Cardiac muscle cell (in vitro differentiated cells and primary cell): Measurements from ENCODE around the gene SVIP. TPM values are rescaled to one million over a fixed set of nuclear protein-coding genes. Genes with fewer than 3 reads are reported as not detected.

Source experiments
- DNase-seq, 2 donors: peaks; one replicate each; pipeline versions ENCODE4 v3.0.0 to v3.0.0-alpha.2; 2010 to 2017; ENCODE audit warnings: low read depth in 1 of 2, low spot score in 1 of 2
- H3K27ac ChIP-seq: fragments of 200-600 bp; sonication (generic); 2 replicates; pipeline ENCODE4 v1.5.1; 2016
- H3K27me3 ChIP-seq: fragments of 200-600 bp; sonication (generic); 2 replicates; pipeline ENCODE4 v1.6.0; 2016; ENCODE audit warnings: control low read depth
- H3K36me3 ChIP-seq: fragments of 200-600 bp; sonication (generic); 2 replicates; pipeline ENCODE4 v1.5.1; 2016; ENCODE audit warnings: control low read depth
- H3K4me1 ChIP-seq: fragments of 200-600 bp; sonication (generic); 2 replicates; pipeline ENCODE4 v1.8.1; 2017; ENCODE audit warnings: low read depth, mild to moderate bottlenecking, mixed run types
- H3K4me3 ChIP-seq: fragments of 200-600 bp; sonication (generic); 2 replicates; pipeline ENCODE4 v1.5.1; 2016; ENCODE audit warnings: mild to moderate bottlenecking
- H3K9me3 ChIP-seq: fragments of 200-600 bp; sonication (generic); 2 replicates; pipeline ENCODE4 v1.5.1; 2017; ENCODE audit warnings: low read depth, mild to moderate bottlenecking, control low read depth
- CTCF ChIP-seq: IDR thresholded peaks from 2 replicates; pipeline ENCODE4 v1.5.1; 2012; ENCODE audit warnings: low read depth, mild to moderate bottlenecking, low read length
- polyA plus RNA-seq: library from polyadenylated mRNA; unstranded; fragments of >200 nt; fragmentation: Nextera tagmentation; extraction: Ambion mirVana; gene quantifications from 2 replicates; pipeline ENCODE4 v1.2.1, GENCODE V29; 2016
- total RNA-seq: library from RNA; depleted of rRNA; stranded (reverse); fragments of >200 nt; gene quantifications from 2 replicates; pipeline ENCODE4 v1.2.3, GENCODE V29; 2016

Gene SVIP
- total and polyA plus RNA-seq, 2 experiments from 2014 or later, result 4.9 to 12.5 TPM

- peaks cover 9% of the 10 kb centered on the region for H3K27me3 ChIP-seq
- peak in 1 of 2 donors; percentile 64 for DNase-seq
- no peak for TF ChIP-seq CTCF
- no peaks in the 10 kb centered on the region for H3K9me3 ChIP-seq
- no peak overlapping the region for H3K27ac ChIP-seq
- no peaks in the 10 kb centered on the region for H3K36me3 ChIP-seq
- H3K4me3 ChIP-seq, result no peak overlapping the region
- no peaks in the 10 kb centered on the region for H3K4me1 ChIP-seq
Measured at GRCh38 chr11:22807855-22808570, 21.6 kb downstream of the SVIP start.

- H3K27me3 ChIP-seq, result peaks cover 9% of the 10 kb centered on the region
- no peaks in the 10 kb centered on the region for H3K9me3 ChIP-seq
- H3K4me3 ChIP-seq, result no peak overlapping the region
- H3K4me1 ChIP-seq, result no peaks in the 10 kb centered on the region
- no peak overlapping the region for H3K27ac ChIP-seq
- no peaks in the 10 kb centered on the region for H3K36me3 ChIP-seq
- no peak for DNase-seq
- TF ChIP-seq CTCF, result no peak
Measured at GRCh38 chr11:22807391-22807790, 22.2 kb downstream of the SVIP start.

GRCh38 chr11:22802861-22803260 lies 26.7 kb downstream of the SVIP start:
- Histone ChIP-seq H3K9me3 (no peaks in the 10 kb centered on the region), H3K27ac (no peak overlapping the region), H3K4me1 (no peaks in the 10 kb centered on the region), H3K36me3 (no peaks in the 10 kb centered on the region), H3K27me3 (peaks cover 9% of the 10 kb centered on the region), H3K4me3 (no peak overlapping the region)
- TF ChIP-seq CTCF, result no peak
- peak in 1 of 2 donors; percentile 13 for DNase-seq

- H3K27ac ChIP-seq, result no peak overlapping the region
- H3K27me3 ChIP-seq, result peaks cover 9% of the 10 kb centered on the region
- TF ChIP-seq CTCF, result no peak
Measured at GRCh38 chr11:22800482-22800881, 29.1 kb downstream of the SVIP start.

GRCh38 chr11:22798901-22799300 lies 30.7 kb downstream of the SVIP start:
- Histone ChIP-seq H3K4me1 (no peaks in the 10 kb centered on the region), H3K27ac (no peak overlapping the region), H3K4me3 (no peak overlapping the region), H3K36me3 (no peaks in the 10 kb centered on the region), H3K27me3 (peaks cover 6% of the 10 kb centered on the region), H3K9me3 (no peaks in the 10 kb centered on the region)
- no peak for DNase-seq
- no peak for TF ChIP-seq CTCF

More at GRCh38 chr11:22800482-22800881, 29.1 kb downstream of the SVIP start:
- H3K4me3 ChIP-seq, result no peak overlapping the region
- H3K9me3 ChIP-seq, result no peaks in the 10 kb centered on the region
- H3K4me1 ChIP-seq, result no peaks in the 10 kb centered on the region
- DNase-seq, result no peak
- H3K36me3 ChIP-seq, result no peaks in the 10 kb centered on the region
